Measurements from ENCODE around the gene PKNOX2.

Gene PKNOX2

DNA sequence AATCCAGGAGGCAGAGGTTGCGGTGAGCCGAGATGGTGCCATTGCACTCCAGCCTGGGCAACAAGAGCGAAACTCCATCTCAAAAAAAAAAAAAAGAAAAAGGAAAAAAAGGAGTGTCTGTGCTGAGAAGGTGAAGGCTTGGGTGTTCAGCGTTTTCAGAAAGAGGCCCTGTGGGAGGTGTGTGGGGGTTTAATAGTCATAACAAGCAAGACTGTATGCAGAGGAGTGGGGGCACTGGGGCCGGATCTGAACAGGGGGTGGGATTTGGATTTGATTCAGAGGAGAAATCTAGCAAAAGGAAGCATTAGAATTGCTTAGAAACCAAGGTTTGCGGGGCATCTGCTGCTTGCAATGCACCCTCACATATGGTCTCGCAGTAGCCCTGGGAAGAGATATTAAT, 195.5 kb downstream of the PKNOX2 start:
- no peak overlapping the region for H3K4me3 ChIP-seq (ENCODE audit: low read depth in 1 of 2, low read length in 2 of 2)
- TF ChIP-seq, protein P1, sequence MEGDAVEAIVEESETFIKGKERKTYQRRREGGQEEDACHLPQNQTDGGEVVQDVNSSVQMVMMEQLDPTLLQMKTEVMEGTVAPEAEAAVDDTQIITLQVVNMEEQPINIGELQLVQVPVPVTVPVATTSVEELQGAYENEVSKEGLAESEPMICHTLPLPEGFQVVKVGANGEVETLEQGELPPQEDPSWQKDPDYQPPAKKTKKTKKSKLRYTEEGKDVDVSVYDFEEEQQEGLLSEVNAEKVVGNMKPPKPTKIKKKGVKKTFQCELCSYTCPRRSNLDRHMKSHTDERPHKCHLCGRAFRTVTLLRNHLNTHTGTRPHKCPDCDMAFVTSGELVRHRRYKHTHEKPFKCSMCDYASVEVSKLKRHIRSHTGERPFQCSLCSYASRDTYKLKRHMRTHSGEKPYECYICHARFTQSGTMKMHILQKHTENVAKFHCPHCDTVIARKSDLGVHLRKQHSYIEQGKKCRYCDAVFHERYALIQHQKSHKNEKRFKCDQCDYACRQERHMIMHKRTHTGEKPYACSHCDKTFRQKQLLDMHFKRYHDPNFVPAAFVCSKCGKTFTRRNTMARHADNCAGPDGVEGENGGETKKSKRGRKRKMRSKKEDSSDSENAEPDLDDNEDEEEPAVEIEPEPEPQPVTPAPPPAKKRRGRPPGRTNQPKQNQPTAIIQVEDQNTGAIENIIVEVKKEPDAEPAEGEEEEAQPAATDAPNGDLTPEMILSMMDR (IDR thresholded peaks at IDR 0.05; ENCODE audit: borderline replicate concordance, extremely low read depth, low read length, poor library complexity, severe bottlenecking) = no peak
- no peak for TF ChIP-seq EZH2 (IDR thresholded peaks at IDR 0.05; ENCODE audit: borderline replicate concordance, low read depth, low read length, severe bottlenecking)
- H2AFZ ChIP-seq (ENCODE audit: low read depth, low read length) = no peak overlapping the region
- no peak overlapping the region for H3K4me2 ChIP-seq (ENCODE audit: insufficient read depth, low read length)
- DNase-seq (no peak), ATAC-seq (ENCODE audit: insufficient read depth, low read depth) (no peak)
- no peaks in the 10 kb centered on the region for H3K36me3 ChIP-seq (ENCODE audit: insufficient read depth, low read length)
- no peaks in the 10 kb centered on the region for H4K20me1 ChIP-seq (ENCODE audit: insufficient read depth, low read length)
- H3K27ac ChIP-seq (ENCODE audit: low read length) = no peak overlapping the region
- no peak overlapping the region for H3K9ac ChIP-seq (ENCODE audit: low read depth, low read length)
- H3K27me3 ChIP-seq (ENCODE audit: insufficient read depth, low read length, poor library complexity) = peaks cover 12% of the 10 kb centered on the region
- no peaks in the 10 kb centered on the region for H3K4me1 ChIP-seq (ENCODE audit: insufficient read depth, low read length)
- H3K9me3 ChIP-seq (ENCODE audit: insufficient read depth, low read length, severe bottlenecking) = no peaks in the 10 kb centered on the region
- H3K79me2 ChIP-seq (ENCODE audit: insufficient read depth, low read length) = no peaks in the 10 kb centered on the region

DNA sequence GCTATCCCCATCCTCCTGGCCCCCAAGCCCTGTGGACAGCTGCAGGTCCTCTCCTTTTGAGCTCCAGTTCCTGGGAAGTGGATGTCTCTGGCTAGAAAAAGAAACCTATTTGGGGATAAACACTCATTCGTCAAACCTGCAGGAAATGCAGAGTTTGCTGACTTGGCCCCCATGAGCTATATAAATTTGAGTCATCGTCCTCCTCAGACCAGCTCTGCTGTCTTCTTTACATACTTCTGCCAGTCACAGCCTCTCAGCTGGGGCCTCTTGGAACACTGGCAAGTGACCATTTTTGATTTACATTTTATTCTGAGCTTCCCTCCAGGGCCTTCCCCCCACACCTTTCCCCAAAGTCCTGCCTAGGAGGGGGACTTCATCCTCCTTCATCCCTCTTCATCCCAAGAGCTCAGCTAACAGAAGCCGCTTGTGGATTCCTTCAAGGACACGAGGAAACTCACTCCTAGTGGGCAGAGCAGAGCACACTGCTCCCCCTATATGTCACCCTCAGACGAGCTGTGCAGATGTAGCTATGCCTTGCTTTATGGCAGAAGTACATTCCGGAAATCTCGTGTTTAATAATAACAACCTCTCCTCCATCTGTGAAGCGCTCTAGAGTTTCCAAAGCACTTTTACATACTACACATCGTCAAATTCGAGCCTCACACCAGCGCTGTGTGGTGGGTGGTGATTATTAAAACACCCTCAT, 199.7 kb downstream of the PKNOX2 start:
- H3K27me3 ChIP-seq (ENCODE audit: insufficient read depth, low read length, poor library complexity) = peaks cover 30% of the 10 kb centered on the region
- H3K79me2 ChIP-seq (ENCODE audit: insufficient read depth, low read length) = no peaks in the 10 kb centered on the region
- no peak overlapping the region for H3K4me2 ChIP-seq (ENCODE audit: insufficient read depth, low read length)
- DNase-seq (no peak), ATAC-seq (ENCODE audit: insufficient read depth, low read depth) (no peak)
- no peaks in the 10 kb centered on the region for H4K20me1 ChIP-seq (ENCODE audit: insufficient read depth, low read length)
- H3K27ac ChIP-seq (ENCODE audit: low read length) = no peak overlapping the region
- no peak overlapping the region for H2AFZ ChIP-seq (ENCODE audit: low read depth, low read length)
- H3K4me3 ChIP-seq (ENCODE audit: low read depth in 1 of 2, low read length in 2 of 2) = no peak overlapping the region
- no peaks in the 10 kb centered on the region for H3K36me3 ChIP-seq (ENCODE audit: insufficient read depth, low read length)
- no peaks in the 10 kb centered on the region for H3K4me1 ChIP-seq (ENCODE audit: insufficient read depth, low read length)
- H3K9ac ChIP-seq (ENCODE audit: low read depth, low read length) = no peak overlapping the region
- H3K9me3 ChIP-seq (ENCODE audit: insufficient read depth, low read length, severe bottlenecking) = no peaks in the 10 kb centered on the region
- no peak for TF ChIP-seq EZH2 (IDR thresholded peaks at IDR 0.05; ENCODE audit: borderline replicate concordance, low read depth, low read length, severe bottlenecking)
- TF ChIP-seq, protein P1 (IDR thresholded peaks at IDR 0.05; ENCODE audit: borderline replicate concordance, extremely low read depth, low read length, poor library complexity, severe bottlenecking) = no peak

DNA sequence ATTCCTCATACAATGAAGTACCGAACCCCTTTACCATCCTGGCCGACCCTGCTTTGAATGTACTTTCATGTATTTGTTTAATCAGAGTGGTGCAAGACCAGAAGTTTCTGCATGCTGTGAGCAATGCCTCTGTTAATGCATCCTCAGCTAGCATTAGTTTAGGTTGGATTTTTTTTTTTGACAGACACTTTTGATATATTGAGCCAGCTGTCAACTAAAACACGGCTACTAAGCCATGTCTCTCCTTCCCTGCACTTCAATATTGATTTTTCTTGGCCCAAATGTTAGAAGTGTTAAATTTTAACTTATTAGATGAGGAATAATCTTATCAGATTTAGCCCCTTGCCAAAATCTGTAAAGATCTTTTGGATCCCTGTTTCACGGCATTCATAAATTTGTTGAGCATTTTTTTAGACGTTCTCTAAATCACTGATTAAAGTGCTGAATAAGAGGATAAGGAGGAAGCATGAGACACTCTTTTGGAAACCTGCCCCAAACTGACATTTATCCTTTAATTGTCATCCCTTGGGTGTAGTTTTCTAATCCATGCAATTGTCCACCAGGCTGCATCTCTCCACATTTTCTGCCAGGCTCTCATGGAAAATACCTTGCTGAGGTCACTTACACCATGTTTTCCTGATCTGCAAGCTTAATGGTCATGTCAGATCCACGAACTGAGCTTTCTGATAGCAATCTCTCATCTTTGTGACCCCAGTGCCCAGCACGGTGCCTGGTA, 200.8 kb downstream of the PKNOX2 start:
- TF ChIP-seq, protein P1 (IDR thresholded peaks at IDR 0.05; ENCODE audit: borderline replicate concordance, extremely low read depth, low read length, poor library complexity, severe bottlenecking) = no peak
- no peak for TF ChIP-seq EZH2 (IDR thresholded peaks at IDR 0.05; ENCODE audit: borderline replicate concordance, low read depth, low read length, severe bottlenecking)
- no peaks in the 10 kb centered on the region for H3K79me2 ChIP-seq (ENCODE audit: insufficient read depth, low read length)
- H3K4me3 ChIP-seq (ENCODE audit: low read depth in 1 of 2, low read length in 2 of 2) = no peak overlapping the region
- no peak overlapping the region for H2AFZ ChIP-seq (ENCODE audit: low read depth, low read length)
- H4K20me1 ChIP-seq (ENCODE audit: insufficient read depth, low read length) = no peaks in the 10 kb centered on the region
- H3K36me3 ChIP-seq (ENCODE audit: insufficient read depth, low read length) = no peaks in the 10 kb centered on the region
- no peaks in the 10 kb centered on the region for H3K4me1 ChIP-seq (ENCODE audit: insufficient read depth, low read length)
- H3K9me3 ChIP-seq (ENCODE audit: insufficient read depth, low read length, severe bottlenecking) = no peaks in the 10 kb centered on the region
- no peak overlapping the region for H3K27ac ChIP-seq (ENCODE audit: low read length)
- peaks cover 35% of the 10 kb centered on the region for H3K27me3 ChIP-seq (ENCODE audit: insufficient read depth, low read length, poor library complexity)
- DNase-seq = no peak
- no peak overlapping the region for H3K4me2 ChIP-seq (ENCODE audit: insufficient read depth, low read length)
- ATAC-seq (ENCODE audit: insufficient read depth, low read depth) = no peak
- H3K9ac ChIP-seq (ENCODE audit: low read depth, low read length) = no peak overlapping the region
